ENCODE results near the gene KRTAP10-12. TPM values are rescaled to one million over a fixed set of nuclear protein-coding genes. Genes with fewer than 3 reads are reported as not detected.

The KRTAP10-12 gene
- total and polyA plus RNA-seq, 2 of the 13 experiments (the other 11 are each of a cell fraction or from before 2014, with no cell fraction given), result not detected

GRCh38 chr21:44711327-44712202, 14.6 kb downstream of the KRTAP10-12 start, which contains the start of gene TSPEAR (continued):
- TF ChIP-seq MTA1 (CRISPR knock-in tag; IDR thresholded peaks at IDR 0.05; ENCODE audit: borderline replicate concordance) (0 out of 2 replicates have a peak, but pooled peaks have one; percentile 35), ZNF709 (CRISPR knock-in tag; IDR thresholded peaks at IDR 0.05) (no peak), WIZ (CRISPR knock-in tag; IDR thresholded peaks at IDR 0.05) (no peak), ZNF253 (CRISPR knock-in tag; IDR thresholded peaks at IDR 0.05; ENCODE audit: borderline replicate concordance) (no peak), KLF13 (CRISPR knock-in tag; IDR thresholded peaks at IDR 0.05) (no peak), PATZ1 (CRISPR knock-in tag; IDR thresholded peaks at IDR 0.05) (peak; percentile 52; the same call in 1 of the 2 replicates)

GRCh38 chr21:44712203-44713028, 15.4 kb downstream of the KRTAP10-12 start:
- ChIA-PET CTCF (ENCODE audit: low intra/inter-chr PET ratio, low total read pairs) (no interaction called here), POLR2A (no interaction called here)
- H3K27ac ChIP-seq (ENCODE audit: extremely low read length, insufficient read depth, low read length), result no peak overlapping the region
- ATAC-seq (no peak), DNase-seq (ENCODE audit: low spot score) (no peak), FAIRE-seq (no peak)
- no peaks in the 10 kb centered on the region for H3K9me3 ChIP-seq (ENCODE audit: low read length)
- in situ Hi-C loops (cut with HindIII; ENCODE audit: extremely low pct_ligation_motif_present, low pct_unique_long_range_greater_than_20kb), result no loop called here
- H3K79me2 ChIP-seq (ENCODE audit: insufficient read depth, low read length), result no peaks in the 10 kb centered on the region
- H3K9ac ChIP-seq (ENCODE audit: insufficient read depth, low read depth, low read length), result no peak overlapping the region
- H3K4me3 ChIP-seq (replicated peaks in 1 of 3; ENCODE audit: insufficient read depth in 1 of 3, low read depth in 2 of 3, low read length in 3 of 3), result no peak overlapping the region
- intact Hi-C loops (cut with micrococcal nuclease; ENCODE audit: unreplicated experiment), result no loop called here
- no peaks in the 10 kb centered on the region for H4K20me1 ChIP-seq (ENCODE audit: insufficient read depth, low read length)
- 61% methylated on average over 20 of the region's 22 CpGs for WGBS (ENCODE audit: low lambda C conversion rate)
- no peak overlapping the region for H2AFZ ChIP-seq (ENCODE audit: low read length)
- H3K36me3 ChIP-seq (replicated peaks in 1 of 2; ENCODE audit: control insufficient read depth in 1 of 2, insufficient read depth in 2 of 2, low read length in 2 of 2), result no peaks in the 10 kb centered on the region
- H3K4me1 ChIP-seq (ENCODE audit: insufficient read depth, low read length), result peaks cover 16% of the 10 kb centered on the region; the same call in 1 of the 2 replicates
- H3K27me3 ChIP-seq (ENCODE audit: control insufficient read depth in 1 of 2, insufficient read depth in 2 of 2, low read length in 2 of 2), result peaks cover 16 to 60% of the 10 kb centered on the region in 2 experiments
- BruUV-seq (replicated peaks), result no TSS peak
- no peak overlapping the region for H3K4me2 ChIP-seq (ENCODE audit: low read depth, low read length)
- TF ChIP-seq ZNF800 (CRISPR knock-in tag; IDR thresholded peaks at IDR 0.05) (no peak), DR1 (CRISPR knock-in tag; IDR thresholded peaks at IDR 0.05) (no peak)
